HCT116 (cell line): ENCODE results near the gene CCDC63.

Source experiments
- TF ChIP-seq, protein P1 (sequence below), 3 experiments: fragments of 200-600 bp in 1 of 3; sonication (generic) in 1 of 3; IDR thresholded peaks in 2 of 3; conservative IDR thresholded peaks in 1 of 3; 2 replicates each; pipeline ENCODE4 v1.5.1; 2012 to 2017; ENCODE audit warnings: low read depth in 2 of 3, low read length in 2 of 3, antibody characterized with exemption in 1 of 3, borderline replicate concordance in 1 of 3, control low read depth in 1 of 3, mild to moderate bottlenecking in 1 of 3, mixed read lengths in 1 of 3, mixed run types in 1 of 3, moderate library complexity in 1 of 3; ENCODE audit not compliant: insufficient read depth in 1 of 3
- TF ChIP-seq, protein P2 (sequence below): IDR thresholded peaks from 2 replicates; pipeline ENCODE4 v1.6.1; 2012

DNA sequence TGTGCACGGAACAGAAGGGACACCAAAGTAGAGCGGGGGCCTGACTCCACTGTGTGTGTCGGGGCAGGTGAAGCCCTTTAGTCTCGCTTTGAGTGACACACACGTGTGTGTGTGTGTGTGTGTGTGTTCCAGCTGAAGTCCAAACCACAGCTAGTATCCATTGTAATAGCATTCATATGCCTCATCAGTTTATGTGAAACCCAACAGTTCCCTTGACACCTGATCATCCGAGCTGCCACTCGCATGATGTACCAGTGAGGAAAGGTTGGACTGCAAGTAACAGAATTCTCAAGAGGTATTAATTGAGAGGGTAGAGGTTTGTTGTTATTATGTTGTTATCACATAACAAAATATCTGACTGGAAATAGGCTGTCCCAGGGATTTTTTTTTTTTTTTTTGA, 16.4 kb downstream of the CCDC63 start:
- TF ChIP-seq, protein P1, sequence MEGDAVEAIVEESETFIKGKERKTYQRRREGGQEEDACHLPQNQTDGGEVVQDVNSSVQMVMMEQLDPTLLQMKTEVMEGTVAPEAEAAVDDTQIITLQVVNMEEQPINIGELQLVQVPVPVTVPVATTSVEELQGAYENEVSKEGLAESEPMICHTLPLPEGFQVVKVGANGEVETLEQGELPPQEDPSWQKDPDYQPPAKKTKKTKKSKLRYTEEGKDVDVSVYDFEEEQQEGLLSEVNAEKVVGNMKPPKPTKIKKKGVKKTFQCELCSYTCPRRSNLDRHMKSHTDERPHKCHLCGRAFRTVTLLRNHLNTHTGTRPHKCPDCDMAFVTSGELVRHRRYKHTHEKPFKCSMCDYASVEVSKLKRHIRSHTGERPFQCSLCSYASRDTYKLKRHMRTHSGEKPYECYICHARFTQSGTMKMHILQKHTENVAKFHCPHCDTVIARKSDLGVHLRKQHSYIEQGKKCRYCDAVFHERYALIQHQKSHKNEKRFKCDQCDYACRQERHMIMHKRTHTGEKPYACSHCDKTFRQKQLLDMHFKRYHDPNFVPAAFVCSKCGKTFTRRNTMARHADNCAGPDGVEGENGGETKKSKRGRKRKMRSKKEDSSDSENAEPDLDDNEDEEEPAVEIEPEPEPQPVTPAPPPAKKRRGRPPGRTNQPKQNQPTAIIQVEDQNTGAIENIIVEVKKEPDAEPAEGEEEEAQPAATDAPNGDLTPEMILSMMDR (IDR thresholded peaks at IDR 0.05 in 2 of 3, conservative IDR thresholded peaks at IDR 0.05 in 1 of 3; ENCODE audit: borderline replicate concordance in 1 of 3, insufficient read depth in 1 of 3, low read depth in 2 of 3, low read length in 2 of 3): no peak
- TF ChIP-seq, protein P2, sequence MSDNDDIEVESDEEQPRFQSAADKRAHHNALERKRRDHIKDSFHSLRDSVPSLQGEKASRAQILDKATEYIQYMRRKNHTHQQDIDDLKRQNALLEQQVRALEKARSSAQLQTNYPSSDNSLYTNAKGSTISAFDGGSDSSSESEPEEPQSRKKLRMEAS: no peak
